Endothelial cell of umbilical vein (primary cell): ENCODE measurements around the gene WDR6. TPM values are rescaled to one million over a fixed set of nuclear protein-coding genes. Genes with fewer than 3 reads are reported as not detected.

Experiments
- BruUV-seq: library from RNA; stranded (reverse); fragments of 400-500 nt; replicated peaks from 2 replicates; lab custom pipeline; 2021; lab: Mats Ljungman, UMichigan
- CTCF ChIA-PET: fragments of 300-600, 350-600 bp; sonication (Branson Sonifier 250); formaldehyde crosslinking; loops from one replicate; lab custom pipeline; 2021; ENCODE audit warnings: antibody characterized with exemption, inconsistent platforms; lab: Charles Lee
- POLR2A ChIA-PET: fragments of 300-600, 350-600 bp; sonication (Branson Sonifier 250); formaldehyde crosslinking; loops from one replicate; lab custom pipeline; 2021; ENCODE audit warnings: antibody characterized with exemption, inconsistent platforms; lab: Charles Lee
- DNase-seq: peaks from one replicate; pipeline ENCODE4 v3.0.0-alpha.2; 2011; ENCODE audit warnings: low read depth, low spot score
- FAIRE-seq: peaks from 2 replicates; lab custom pipeline; 2011; peaks lifted over from hg19 to GRCh38; lab: Jason Lieb, UNC
- H2AFZ ChIP-seq: 2 replicates; pipeline ENCODE4 v1.6.0; 2012; ENCODE audit warnings: low read depth, low read length, control low read depth, inconsistent platforms
- H3K27ac ChIP-seq: 2 replicates; pipeline ENCODE4 v1.5.1; 2011; ENCODE audit warnings: low read depth, mild to moderate bottlenecking, control low read depth, low read length, moderate library complexity; ENCODE audit not compliant: insufficient read depth
- H3K27me3 ChIP-seq, 2 experiments: 2 replicates each; pipeline versions ENCODE4 v1.6.0 to v1.6.1; 2011; ENCODE audit warnings: low read length in 2 of 2, mixed read lengths in 1 of 2; ENCODE audit not compliant: control insufficient read depth in 2 of 2, insufficient read depth in 2 of 2
- H3K36me3 ChIP-seq, 2 experiments: 2 replicates in 1 of 2; 3 replicates in 1 of 2; pipeline ENCODE4 v1.5.1; 2011; ENCODE audit warnings: low read length in 2 of 2, mild to moderate bottlenecking in 1 of 2, moderate library complexity in 1 of 2; ENCODE audit not compliant: control insufficient read depth in 2 of 2, insufficient read depth in 2 of 2; ENCODE audit errors: extremely low read depth in 1 of 2
- H3K4me1 ChIP-seq: 3 replicates; pipeline ENCODE4 v1.5.1; 2011; ENCODE audit warnings: mild to moderate bottlenecking, low read length; ENCODE audit not compliant: control insufficient read depth, insufficient read depth; ENCODE audit errors: extremely low read depth
- H3K4me2 ChIP-seq: 2 replicates; pipeline ENCODE4 v1.6.1; 2011; ENCODE audit warnings: low read length, control low read depth, mixed read lengths; ENCODE audit not compliant: insufficient read depth
- H3K4me3 ChIP-seq, 3 experiments: fragments of 200-600 bp in 1 of 3; sonication (generic), shearing (Covaris generic) in 1 of 3; replicated peaks in 1 of 3; 2 replicates each; pipeline ENCODE4 v1.5.1; 2011 to 2016; ENCODE audit warnings: control low read depth in 3 of 3, low read length in 3 of 3, mild to moderate bottlenecking in 2 of 3, inconsistent platforms in 1 of 3, low read depth in 1 of 3, moderate library complexity in 1 of 3; ENCODE audit not compliant: insufficient read depth in 1 of 3
- H3K79me2 ChIP-seq: 2 replicates; pipeline ENCODE4 v1.6.0; 2012; ENCODE audit warnings: low read length, inconsistent platforms; ENCODE audit not compliant: control insufficient read depth, insufficient read depth
- H3K9ac ChIP-seq: replicated peaks from 2 replicates; pipeline ENCODE3; 2011; ENCODE audit warnings: low read length, control low read depth; ENCODE audit not compliant: insufficient read depth; ENCODE audit errors: extremely low read depth
- H3K9me1 ChIP-seq: replicated peaks from 3 replicates; pipeline ENCODE4 v1.6.0; 2011; ENCODE audit warnings: mild to moderate bottlenecking, low read length; ENCODE audit not compliant: control insufficient read depth, insufficient read depth; ENCODE audit errors: extremely low read depth
- H3K9me3 ChIP-seq: replicated peaks from 2 replicates; pipeline ENCODE4 v1.5.1; 2012; ENCODE audit warnings: low read length, inconsistent platforms; ENCODE audit not compliant: control insufficient read depth, insufficient read depth
- H4K20me1 ChIP-seq: replicated peaks from 2 replicates; pipeline ENCODE3; 2011; ENCODE audit warnings: mild to moderate bottlenecking, low read length; ENCODE audit not compliant: control insufficient read depth, insufficient read depth; ENCODE audit errors: extremely low read depth
- CTCF ChIP-seq, 2 donors: IDR thresholded peaks; 1 replicate in 1 of 2; 2 replicates in 1 of 2; pipeline ENCODE4 v1.5.1; 2011; ENCODE audit warnings: low read length in 2 of 2, mild to moderate bottlenecking in 2 of 2, moderate library complexity in 2 of 2, control low read depth in 1 of 2, inconsistent platforms in 1 of 2, low read depth in 1 of 2; ENCODE audit not compliant: insufficient read depth in 1 of 2; ENCODE audit errors: extremely low read depth in 1 of 2
- EZH2 ChIP-seq: IDR thresholded peaks from 2 replicates; pipeline ENCODE4 v1.6.1; 2012; ENCODE audit warnings: borderline replicate concordance, low read depth, mild to moderate bottlenecking, moderate library complexity, low read length, inconsistent platforms; ENCODE audit not compliant: severe bottlenecking
- FOS ChIP-seq: IDR thresholded peaks from 2 replicates; pipeline ENCODE4 v1.6.1; 2011; ENCODE audit warnings: mild to moderate bottlenecking, low read length, moderate library complexity, borderline replicate concordance; ENCODE audit not compliant: insufficient read depth
- GATA2 ChIP-seq: IDR thresholded peaks from 2 replicates; pipeline ENCODE4 v1.7.0; 2011; ENCODE audit warnings: low read depth, mild to moderate bottlenecking, moderate library complexity, mixed read lengths, low read length; ENCODE audit not compliant: insufficient read length, insufficient read depth
- JUN ChIP-seq: IDR thresholded peaks from 2 replicates; pipeline ENCODE4 v1.6.1; 2011; ENCODE audit warnings: borderline replicate concordance, low read depth; ENCODE audit not compliant: insufficient read length, insufficient read depth
- MAX ChIP-seq: IDR thresholded peaks from 2 replicates; pipeline ENCODE4 v1.6.1; 2011; ENCODE audit not compliant: insufficient read depth, insufficient read length
- MYC ChIP-seq: IDR thresholded peaks from one replicate; pipeline ENCODE4 v1.6.1; 2011; ENCODE audit warnings: mild to moderate bottlenecking, low read depth, low read length
- POLR2A ChIP-seq: IDR thresholded peaks from 2 replicates; pipeline ENCODE4 v1.6.1; 2012; ENCODE audit warnings: low read depth, mild to moderate bottlenecking, control low read depth, low read length
- POLR2AphosphoS5 ChIP-seq: IDR thresholded peaks from 2 replicates; pipeline ENCODE4 v1.6.1; 2012; ENCODE audit warnings: low read depth, mild to moderate bottlenecking, control low read depth, low read length, moderate library complexity; ENCODE audit not compliant: insufficient read depth
- dilution Hi-C: fragments of 300-500 bp; cut with MboI; formaldehyde crosslinking; loops from one replicate; pipeline ENCODE4 v1.15.0; 2019; ENCODE audit warnings: low sequenced_read_pairs; ENCODE audit not compliant: extremely low pct_ligation_motif_present
- intact Hi-C: fragments of 100-400 bp; cut with micrococcal nuclease; formaldehyde crosslinking; loops from one replicate; pipeline ENCODE4 v1.10.0; 2022
- polyA plus RNA-seq, 4 experiments: library from polyadenylated mRNA; depleted of rRNA in 3 of 4; stranded (reverse) in 3 of 4; unstranded in 1 of 4; fragments of >200 nt; gene quantifications; 2 replicates each; pipeline versions ENCODE4 v1.2.1 to v1.2.3, GENCODE V29; 2011 to 2012; ENCODE audit warnings: missing spikeins in 1 of 4
- total RNA-seq: library from RNA; stranded (reverse); gene quantifications from 2 replicates; pipeline ENCODE4 v1.2.3, GENCODE V29; 2021

Gene WDR6
- total and polyA plus RNA-seq, 2 donors (not counting 3 experiments of a cell fraction or from before 2014, with no cell fraction given) = 192 to 319 TPM

GRCh38 chr3:49005303-49005680, 1.9 kb upstream of the WDR6 start:
- CTCF ChIA-PET = interaction anchor here (1.1 to 12.8 kb wide), 4 partner anchors 10 to 76 kb away, joined by 3 to 254 read pairs (median 5); partner anchors contain the start of genes NDUFAF3 and P4HTM

GRCh38 chr3:49005998-49006397, 1.2 kb upstream of the WDR6 start:
- H3K4me1 ChIP-seq = peaks cover 15% of the 10 kb centered on the region
- no peak overlapping the region for H3K27ac ChIP-seq
- TF ChIP-seq MAX (no peak), POLR2A (no peak), POLR2AphosphoS5 (no peak), GATA2 (no peak), EZH2 (no peak), JUN (no peak), CTCF (IDR thresholded peaks at IDR 0.05; ENCODE audit: extremely low read depth in 1 of 2, insufficient read depth in 1 of 2, low read depth in 1 of 2, low read length in 2 of 2) (no peak), FOS (no peak), MYC (no peak)
- intact Hi-C loops = no loop called here
- BruUV-seq = no TSS peak
- FAIRE-seq (no peak), DNase-seq (no peak)
- H3K9me1 ChIP-seq = no peaks in the 10 kb centered on the region
- H3K36me3 ChIP-seq = no peaks in the 10 kb centered on the region
- H3K4me3 ChIP-seq = peak overlapping the region in 1 of 3 experiments; percentile 46
- H3K27me3 ChIP-seq = no peaks in the 10 kb centered on the region
- POLR2A ChIA-PET = interaction anchor here (1.6 to 3.7 kb wide), 2 partner anchors 15 to 18 kb away, joined by 8 to 40 read pairs; partner anchors contain the start of gene P4HTM
- H4K20me1 ChIP-seq = no peaks in the 10 kb centered on the region
- peak overlapping the region; percentile 96 for H3K9ac ChIP-seq
- peaks cover 18% of the 10 kb centered on the region for H3K79me2 ChIP-seq
- dilution Hi-C loops = no loop called here
- CTCF ChIA-PET = interaction anchor here (1.3 to 12.8 kb wide), 4 partner anchors 16 to 88 kb away, joined by 3 to 254 read pairs (median 23); partner anchors contain the start of genes NDUFAF3, P4HTM and QRICH1
- peak overlapping the region; percentile 72 for H2AFZ ChIP-seq
- no peaks in the 10 kb centered on the region for H3K9me3 ChIP-seq
- peak overlapping the region; percentile 71 for H3K4me2 ChIP-seq

More at GRCh38 chr3:49005303-49005680, 1.9 kb upstream of the WDR6 start:
- TF ChIP-seq CTCF (IDR thresholded peaks at IDR 0.05; ENCODE audit: extremely low read depth in 1 of 2, insufficient read depth in 1 of 2, low read depth in 1 of 2, low read length in 2 of 2) = no peak
- H3K27ac ChIP-seq = no peak overlapping the region
- H3K36me3 ChIP-seq = no peaks in the 10 kb centered on the region
- no peaks in the 10 kb centered on the region for H4K20me1 ChIP-seq
- no peak overlapping the region for H3K4me2 ChIP-seq
- POLR2A ChIA-PET = no interaction called here
- dilution Hi-C loops = no loop called here
- peaks cover 15% of the 10 kb centered on the region for H3K4me1 ChIP-seq
- intact Hi-C loops = no loop called here
- DNase-seq (no peak), FAIRE-seq (no peak)
- no peak overlapping the region for H3K4me3 ChIP-seq
- H3K79me2 ChIP-seq = peaks cover 18% of the 10 kb centered on the region
- H3K9me1 ChIP-seq = no peaks in the 10 kb centered on the region
- no TSS peak for BruUV-seq
- no peaks in the 10 kb centered on the region for H3K27me3 ChIP-seq
- H3K9ac ChIP-seq = no peak overlapping the region
- H3K9me3 ChIP-seq = no peaks in the 10 kb centered on the region
- H2AFZ ChIP-seq = no peak overlapping the region
